GM04504 (cell line): ENCODE data around the gene R3HDML.
A peak's percentile ranks its signal among the peaks of the same experiment; 100 is the strongest.

Experiments used
- DNase-seq: peaks from one replicate; pipeline ENCODE4 v3.0.0-alpha.2; 2012; ENCODE audit warnings: low read depth

R3HDML gene

GRCh38 chr20:44364068-44364467, 27.2 kb downstream of the R3HDML start:
- DNase-seq = no peak

- no peak for DNase-seq
Measured at GRCh38 chr20:44364780-44365179, 27.9 kb downstream of the R3HDML start.

- no peak for DNase-seq
Measured at GRCh38 chr20:44367746-44368145, 30.9 kb downstream of the R3HDML start.

- DNase-seq = no peak
Measured at GRCh38 chr20:44370639-44371218, 33.9 kb downstream of the R3HDML start.

GRCh38 chr20:44382641-44383040, 45.8 kb downstream of the R3HDML start:
- DNase-seq = no peak

GRCh38 chr20:44384423-44385027, 47.7 kb downstream of the R3HDML start:
- DNase-seq = peak; percentile 17

GRCh38 chr20:44388466-44389023, 51.7 kb downstream of the R3HDML start:
- peak; percentile 28 for DNase-seq

- DNase-seq = no peak
Measured at GRCh38 chr20:44389871-44390270, 53.0 kb downstream of the R3HDML start.

- DNase-seq = no peak
Measured at GRCh38 chr20:44390280-44390679, 53.4 kb downstream of the R3HDML start.

GRCh38 chr20:44392088-44392775, 55.4 kb downstream of the R3HDML start:
- no peak for DNase-seq

- no peak for DNase-seq
Measured at GRCh38 chr20:44392776-44393607, 56.1 kb downstream of the R3HDML start.

GRCh38 chr20:44393608-44394451, 57.0 kb downstream of the R3HDML start:
- no peak for DNase-seq

GRCh38 chr20:44394452-44394701, 57.5 kb downstream of the R3HDML start:
- no peak for DNase-seq

- DNase-seq = no peak
Measured at GRCh38 chr20:44394702-44395460, 58.0 kb downstream of the R3HDML start.

- no peak for DNase-seq
Measured at GRCh38 chr20:44395461-44396340, 58.9 kb downstream of the R3HDML start.

- no peak for DNase-seq
Measured at GRCh38 chr20:44396369-44397130, 59.7 kb downstream of the R3HDML start.

GRCh38 chr20:44398335-44398734, 61.5 kb downstream of the R3HDML start:
- DNase-seq = no peak

GRCh38 chr20:44399446-44399845, 62.6 kb downstream of the R3HDML start:
- DNase-seq = no peak

GRCh38 chr20:44400671-44400969, 63.8 kb downstream of the R3HDML start:
- no peak for DNase-seq
